Progenitor cell of endocrine pancreas (in vitro differentiated cells): ENCODE measurements around the gene ENGASE. TPM values are rescaled to one million over a fixed set of nuclear protein-coding genes. Genes with fewer than 3 reads are reported as not detected.
"Not testable (repeated sequence)": the region's sequence is repeated elsewhere in the genome, so short reads cannot be mapped to it uniquely, and the experiment has no call there.

Source experiments
- DNase-seq: peaks from one replicate; pipeline ENCODE4 v3.0.0; 2021; ENCODE audit warnings: low spot score; ENCODE audit not compliant: unreplicated experiment
- H3K27ac Mint-ChIP-seq: 2 replicates; pipeline ENCODE4 v1.8.0; 2021; ENCODE audit warnings: mild to moderate bottlenecking, moderate library complexity, mixed read lengths
- H3K27me3 Mint-ChIP-seq: 2 replicates; pipeline ENCODE4 v1.8.0; 2021; ENCODE audit warnings: mixed read lengths
- H3K36me3 Mint-ChIP-seq: 2 replicates; pipeline ENCODE4 v1.8.0; 2022; ENCODE audit warnings: mixed read lengths; ENCODE audit not compliant: insufficient read depth
- H3K4me1 Mint-ChIP-seq: 2 replicates; pipeline ENCODE4 v1.8.0; 2021; ENCODE audit warnings: low read depth, mixed read lengths
- H3K4me3 Mint-ChIP-seq: 2 replicates; pipeline ENCODE4 v1.8.0; 2021; ENCODE audit warnings: low read depth, mild to moderate bottlenecking, moderate library complexity, mixed read lengths
- H3K9me3 Mint-ChIP-seq: 2 replicates; pipeline ENCODE4 v1.8.0; 2021; ENCODE audit warnings: low read depth, mixed read lengths
- total RNA-seq: library from RNA; stranded (reverse); gene quantifications from 2 replicates; pipeline ENCODE4 v1.2.1, GENCODE V29; 2021
- TF ChIP-seq, protein P1 (sequence below): fragments of 200-600 bp; sonication (generic); IDR thresholded peaks from one replicate; pipeline ENCODE4 v1.5.0; 2021; ENCODE audit warnings: antibody characterized with exemption, mild to moderate bottlenecking; ENCODE audit not compliant: unreplicated experiment

ENGASE gene
- total RNA-seq, 1 donor from 2014 or later = 52.4 TPM

DNA sequence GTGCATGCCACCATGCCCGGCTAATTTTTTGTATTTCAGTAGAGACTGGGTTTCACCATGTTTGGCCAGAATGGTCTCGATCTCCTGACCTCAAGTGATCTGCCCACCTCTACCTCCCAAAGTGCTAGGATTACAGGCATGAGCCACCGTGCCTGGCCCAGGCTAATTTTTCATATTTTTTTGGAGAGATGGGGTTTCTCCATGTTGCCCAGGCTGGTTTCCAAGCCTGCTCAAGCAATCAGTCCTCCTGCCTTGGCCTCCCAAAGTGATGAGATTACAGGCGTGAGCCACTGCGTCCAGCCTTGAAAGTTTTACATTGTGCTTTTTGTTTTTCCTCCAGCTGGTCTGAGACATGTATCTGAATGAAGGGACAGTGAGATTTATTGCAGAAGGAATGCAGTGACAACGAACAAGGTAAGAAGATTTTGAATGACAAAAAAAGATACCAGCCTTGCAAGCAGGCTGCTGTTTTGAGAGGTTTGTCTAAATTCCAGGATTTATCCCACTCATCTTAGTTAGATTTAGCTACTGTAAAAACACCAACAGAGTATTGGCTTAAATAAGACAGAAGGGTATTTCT lies 3.4 kb upstream of the ENGASE start:
- H3K9me3 Mint-ChIP-seq = no peaks in the 10 kb centered on the region
- no peak overlapping the region for H3K4me3 Mint-ChIP-seq
- no peak for DNase-seq
- H3K36me3 Mint-ChIP-seq = no peaks in the 10 kb centered on the region
- peaks cover 7% of the 10 kb centered on the region for H3K27me3 Mint-ChIP-seq
- H3K4me1 Mint-ChIP-seq = peaks cover 7% of the 10 kb centered on the region
- H3K27ac Mint-ChIP-seq = no peak overlapping the region
- TF ChIP-seq, protein P1, sequence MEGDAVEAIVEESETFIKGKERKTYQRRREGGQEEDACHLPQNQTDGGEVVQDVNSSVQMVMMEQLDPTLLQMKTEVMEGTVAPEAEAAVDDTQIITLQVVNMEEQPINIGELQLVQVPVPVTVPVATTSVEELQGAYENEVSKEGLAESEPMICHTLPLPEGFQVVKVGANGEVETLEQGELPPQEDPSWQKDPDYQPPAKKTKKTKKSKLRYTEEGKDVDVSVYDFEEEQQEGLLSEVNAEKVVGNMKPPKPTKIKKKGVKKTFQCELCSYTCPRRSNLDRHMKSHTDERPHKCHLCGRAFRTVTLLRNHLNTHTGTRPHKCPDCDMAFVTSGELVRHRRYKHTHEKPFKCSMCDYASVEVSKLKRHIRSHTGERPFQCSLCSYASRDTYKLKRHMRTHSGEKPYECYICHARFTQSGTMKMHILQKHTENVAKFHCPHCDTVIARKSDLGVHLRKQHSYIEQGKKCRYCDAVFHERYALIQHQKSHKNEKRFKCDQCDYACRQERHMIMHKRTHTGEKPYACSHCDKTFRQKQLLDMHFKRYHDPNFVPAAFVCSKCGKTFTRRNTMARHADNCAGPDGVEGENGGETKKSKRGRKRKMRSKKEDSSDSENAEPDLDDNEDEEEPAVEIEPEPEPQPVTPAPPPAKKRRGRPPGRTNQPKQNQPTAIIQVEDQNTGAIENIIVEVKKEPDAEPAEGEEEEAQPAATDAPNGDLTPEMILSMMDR = no peak

DNA sequence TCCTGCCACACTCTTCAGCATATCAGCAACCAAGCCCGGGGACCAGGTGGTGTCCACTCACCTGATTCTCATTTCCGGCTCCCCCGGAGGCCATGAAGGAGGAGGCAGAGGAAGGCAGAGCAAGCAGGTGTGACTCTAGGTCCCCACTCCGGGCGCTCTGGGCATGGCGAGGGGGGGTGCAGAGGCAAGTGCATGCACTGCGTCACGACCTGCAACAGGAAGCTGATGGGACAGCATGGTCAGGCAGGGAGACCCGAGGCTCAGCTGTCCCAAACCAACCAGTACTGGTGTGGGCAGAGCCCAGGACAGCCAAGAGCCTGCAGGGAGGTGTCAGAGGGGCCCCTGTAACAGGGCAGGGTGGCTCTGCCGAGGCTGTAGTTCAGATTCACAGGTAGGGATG lies 2.1 kb upstream of the ENGASE start:
- Mint-ChIP-seq H3K36me3 (no peaks in the 10 kb centered on the region), H3K27me3 (peaks cover 7% of the 10 kb centered on the region), H3K4me3 (no peak overlapping the region), H3K27ac (no peak overlapping the region), H3K4me1 (peaks cover 7% of the 10 kb centered on the region), H3K9me3 (no peaks in the 10 kb centered on the region)
- TF ChIP-seq, protein P1 = no peak
- DNase-seq = no peak

DNA sequence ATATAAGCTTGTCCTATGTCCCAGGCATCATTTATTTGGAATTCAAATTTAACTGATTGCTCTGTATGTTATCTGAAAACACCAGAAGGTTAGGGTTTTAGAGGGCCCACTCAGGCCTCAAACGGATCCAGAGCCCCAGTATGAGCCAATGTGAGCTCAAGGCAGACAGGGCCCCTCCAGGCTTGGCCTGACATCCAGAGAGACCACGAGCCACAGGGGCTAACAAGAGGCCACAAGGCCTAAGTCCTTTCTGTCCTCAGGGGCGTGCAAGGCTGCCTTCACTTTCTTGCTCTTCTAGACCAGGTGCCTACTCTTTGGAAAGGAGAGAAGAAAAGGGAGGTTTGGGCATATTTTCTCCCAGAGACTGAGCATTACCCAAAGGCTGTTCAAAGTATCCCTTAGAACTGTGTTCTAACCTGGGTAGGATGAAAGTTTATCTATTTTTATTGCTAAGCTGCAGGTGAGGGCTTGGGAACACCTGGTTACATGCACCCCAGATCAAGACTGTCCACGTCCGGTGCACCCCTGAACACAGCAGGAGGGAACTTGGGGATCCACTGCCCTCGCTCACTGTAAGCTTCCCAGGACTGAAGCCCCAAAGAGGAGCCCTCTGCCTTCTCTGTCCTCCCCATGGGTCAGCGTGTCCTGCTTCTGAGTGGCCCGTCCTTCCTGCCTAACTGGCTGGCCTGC lies 1.5 kb upstream of the ENGASE start:
- H3K4me3 Mint-ChIP-seq = no peak overlapping the region
- H3K9me3 Mint-ChIP-seq = no peaks in the 10 kb centered on the region
- H3K27me3 Mint-ChIP-seq = peaks cover 7% of the 10 kb centered on the region
- H3K36me3 Mint-ChIP-seq = no peaks in the 10 kb centered on the region
- H3K4me1 Mint-ChIP-seq = peaks cover 7% of the 10 kb centered on the region
- no peak overlapping the region for H3K27ac Mint-ChIP-seq
- TF ChIP-seq, protein P1 = no peak
- DNase-seq = no peak

DNA sequence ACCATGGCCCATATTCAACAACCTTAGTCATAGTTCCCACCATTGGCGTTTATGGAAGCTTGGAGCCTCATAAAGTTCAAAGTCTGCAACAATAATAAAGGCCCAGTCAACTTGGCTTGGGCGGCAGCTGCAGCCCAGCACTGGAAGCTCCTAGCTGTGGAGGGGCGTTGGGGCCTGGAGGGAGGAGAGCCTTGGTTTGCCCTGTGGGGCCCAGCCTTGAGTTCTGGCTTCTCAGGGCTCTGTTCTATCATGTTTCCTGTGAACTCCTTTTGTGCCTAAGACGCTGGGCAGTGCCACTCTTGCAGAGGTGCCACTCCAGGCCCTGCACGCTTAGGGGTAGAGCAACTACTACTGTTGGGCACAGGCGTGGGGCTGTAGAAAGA lies 927 bp upstream of the ENGASE start:
- TF ChIP-seq, protein P1 = no peak
- peaks cover 7% of the 10 kb centered on the region for H3K4me1 Mint-ChIP-seq
- H3K27ac Mint-ChIP-seq = no peak overlapping the region
- no peaks in the 10 kb centered on the region for H3K9me3 Mint-ChIP-seq
- H3K27me3 Mint-ChIP-seq = peaks cover 7% of the 10 kb centered on the region
- no peak overlapping the region for H3K4me3 Mint-ChIP-seq
- no peak for DNase-seq
- H3K36me3 Mint-ChIP-seq = no peaks in the 10 kb centered on the region

DNA sequence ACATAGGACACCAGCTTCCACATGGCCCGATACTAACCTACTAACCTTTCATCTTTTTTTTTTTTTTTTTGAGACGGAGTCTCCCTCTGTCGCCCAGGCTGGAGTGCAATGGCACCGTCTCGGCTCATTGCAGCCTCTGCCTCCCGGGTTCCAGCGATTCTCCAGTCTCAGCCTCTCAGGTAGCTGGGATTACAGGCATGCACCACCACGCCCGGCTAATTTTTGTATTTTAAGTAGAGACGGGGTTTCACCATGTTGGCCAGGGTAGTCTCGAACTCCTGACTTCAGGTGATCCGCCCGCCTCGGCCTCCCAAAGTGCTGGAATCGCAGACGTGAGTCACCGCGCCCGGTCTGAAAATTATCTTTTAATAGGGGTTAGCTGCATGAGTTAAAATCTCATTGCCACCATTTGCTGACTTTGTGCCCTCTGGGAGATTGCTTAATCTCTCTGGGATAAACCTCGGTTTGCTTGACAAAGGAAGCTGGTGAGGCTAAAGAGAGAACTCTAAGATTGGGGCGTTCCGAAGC lies 439 bp upstream of the ENGASE start:
- H3K27ac Mint-ChIP-seq, DNase-seq, H3K36me3 Mint-ChIP-seq, H3K9me3 Mint-ChIP-seq, H3K27me3 Mint-ChIP-seq, H3K4me1 Mint-ChIP-seq: not testable (repeated sequence)
- H3K4me3 Mint-ChIP-seq = peak overlapping the region; percentile 61

DNA sequence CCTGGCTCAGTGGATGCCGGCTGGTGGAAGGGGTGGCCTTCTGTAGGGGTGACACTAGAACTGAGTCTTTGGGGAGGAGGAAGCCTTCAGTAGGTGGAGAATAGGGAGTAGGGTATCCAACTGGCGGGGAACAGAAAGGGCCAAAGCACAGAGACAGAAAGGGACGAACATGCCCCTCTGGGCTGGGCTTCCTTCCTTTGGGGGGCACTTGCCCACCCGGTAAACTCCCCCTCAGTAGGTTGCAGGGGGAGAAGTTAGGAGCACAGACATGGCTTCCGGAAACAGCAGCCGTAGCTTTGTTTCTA lies 774 bp downstream of the ENGASE start:
- peaks cover 5% of the 10 kb centered on the region for H3K27me3 Mint-ChIP-seq
- no peaks in the 10 kb centered on the region for H3K9me3 Mint-ChIP-seq
- peak overlapping the region; percentile 58 for H3K27ac Mint-ChIP-seq
- H3K4me1 Mint-ChIP-seq = peaks cover 7% of the 10 kb centered on the region
- TF ChIP-seq, protein P1 = no peak
- no peak for DNase-seq
- peaks cover 4% of the 10 kb centered on the region for H3K36me3 Mint-ChIP-seq
- peak overlapping the region; percentile 81 for H3K4me3 Mint-ChIP-seq
